Mucosa of descending colon (tissue), 3 donors: ENCODE data around the gene CTNNA3. TPM values are rescaled to one million over a fixed set of nuclear protein-coding genes. Genes with fewer than 3 reads are reported as not detected.

Source experiments
- ATAC-seq: fragments of 200-7000 bp; cut with Tn5 transposase; one replicate; pipeline ENCODE4 v1.9.1; 2020; ENCODE audit warnings: mild to moderate bottlenecking, moderate library complexity
- DNase-seq, 3 donors: peaks; one replicate each; pipeline ENCODE4 v3.0.0-alpha.2; 2020
- H3K36me3 ChIP-seq: fragments of 200-600 bp; one replicate; pipeline ENCODE4 v1.8.0; 2021; ENCODE audit warnings: low read depth, mild to moderate bottlenecking
- H3K4me1 ChIP-seq: fragments of 200-600 bp; one replicate; pipeline ENCODE4 v1.8.0; 2021; ENCODE audit warnings: low read depth, mild to moderate bottlenecking
- H3K4me3 ChIP-seq: fragments of 200-600 bp; one replicate; pipeline ENCODE4 v1.8.0; 2021; ENCODE audit warnings: mild to moderate bottlenecking
- H3K9me3 ChIP-seq: fragments of 200-600 bp; one replicate; pipeline ENCODE4 v1.8.0; 2021; ENCODE audit warnings: mild to moderate bottlenecking
- intact Hi-C, 2 donors: fragments of 100-400 bp; cut with DNase I in 1 of 2; cut with micrococcal nuclease in 1 of 2; formaldehyde crosslinking; loops; one replicate each; pipeline versions ENCODE4 v1.11.0 to v1.11.1; 2022; cut with DNase I, micrococcal nuclease
- total RNA-seq, 3 donors: library from RNA; stranded (reverse); fragmentation: NEBNext Ultra II Directional in 2 of 3; extraction: Animal tissue kit (Norgen Biotek cat#: 25700) in 2 of 3; gene quantifications; one replicate each; pipeline versions ENCODE4 v1.2.1 to v1.2.4, GENCODE V29; 2021 to 2023
- TF ChIP-seq, protein P1 (sequence below): fragments of 200-600 bp; IDR thresholded peaks from one replicate; pipeline ENCODE4 v1.8.0; 2022; ENCODE audit warnings: antibody characterized with exemption, mild to moderate bottlenecking
- donor health status: DM: no; HTN: no; CAD: no; lungs with moderate emphysema.
- donor health status: DM: no; HTN: no; CAD: no.
- donor health status: DM: no; HTN: yes; CAD: no.

Gene CTNNA3
- total RNA-seq, 3 donors from 2014 or later: 0.52 to 7.5 (median 0.70) TPM

DNA sequence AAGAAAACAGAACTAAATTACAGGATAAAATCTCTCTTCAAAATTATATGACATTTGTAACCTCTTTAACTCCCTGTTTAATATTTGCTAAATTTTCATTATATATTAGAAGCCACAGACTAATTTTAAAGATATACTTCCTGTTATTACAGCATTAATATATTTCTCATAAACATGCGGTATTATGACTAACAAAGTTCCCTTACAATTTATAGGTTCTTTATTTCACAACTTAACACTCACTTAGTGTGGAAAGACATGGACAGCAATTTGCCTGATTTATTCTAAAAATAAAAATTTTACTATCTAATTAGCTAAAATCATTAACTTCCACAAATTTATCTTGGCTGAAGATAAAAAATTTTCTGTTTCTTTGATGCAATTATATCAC is 29.0 kb downstream of the CTNNA3 start:
- no peaks in the 10 kb centered on the region for H3K4me1 ChIP-seq
- ATAC-seq (no peak), DNase-seq (no peak)
- TF ChIP-seq, protein P1, sequence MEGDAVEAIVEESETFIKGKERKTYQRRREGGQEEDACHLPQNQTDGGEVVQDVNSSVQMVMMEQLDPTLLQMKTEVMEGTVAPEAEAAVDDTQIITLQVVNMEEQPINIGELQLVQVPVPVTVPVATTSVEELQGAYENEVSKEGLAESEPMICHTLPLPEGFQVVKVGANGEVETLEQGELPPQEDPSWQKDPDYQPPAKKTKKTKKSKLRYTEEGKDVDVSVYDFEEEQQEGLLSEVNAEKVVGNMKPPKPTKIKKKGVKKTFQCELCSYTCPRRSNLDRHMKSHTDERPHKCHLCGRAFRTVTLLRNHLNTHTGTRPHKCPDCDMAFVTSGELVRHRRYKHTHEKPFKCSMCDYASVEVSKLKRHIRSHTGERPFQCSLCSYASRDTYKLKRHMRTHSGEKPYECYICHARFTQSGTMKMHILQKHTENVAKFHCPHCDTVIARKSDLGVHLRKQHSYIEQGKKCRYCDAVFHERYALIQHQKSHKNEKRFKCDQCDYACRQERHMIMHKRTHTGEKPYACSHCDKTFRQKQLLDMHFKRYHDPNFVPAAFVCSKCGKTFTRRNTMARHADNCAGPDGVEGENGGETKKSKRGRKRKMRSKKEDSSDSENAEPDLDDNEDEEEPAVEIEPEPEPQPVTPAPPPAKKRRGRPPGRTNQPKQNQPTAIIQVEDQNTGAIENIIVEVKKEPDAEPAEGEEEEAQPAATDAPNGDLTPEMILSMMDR: no peak
- no peak overlapping the region for H3K4me3 ChIP-seq
- intact Hi-C loops: no loop called here
- no peaks in the 10 kb centered on the region for H3K36me3 ChIP-seq
- H3K9me3 ChIP-seq: no peaks in the 10 kb centered on the region

DNA sequence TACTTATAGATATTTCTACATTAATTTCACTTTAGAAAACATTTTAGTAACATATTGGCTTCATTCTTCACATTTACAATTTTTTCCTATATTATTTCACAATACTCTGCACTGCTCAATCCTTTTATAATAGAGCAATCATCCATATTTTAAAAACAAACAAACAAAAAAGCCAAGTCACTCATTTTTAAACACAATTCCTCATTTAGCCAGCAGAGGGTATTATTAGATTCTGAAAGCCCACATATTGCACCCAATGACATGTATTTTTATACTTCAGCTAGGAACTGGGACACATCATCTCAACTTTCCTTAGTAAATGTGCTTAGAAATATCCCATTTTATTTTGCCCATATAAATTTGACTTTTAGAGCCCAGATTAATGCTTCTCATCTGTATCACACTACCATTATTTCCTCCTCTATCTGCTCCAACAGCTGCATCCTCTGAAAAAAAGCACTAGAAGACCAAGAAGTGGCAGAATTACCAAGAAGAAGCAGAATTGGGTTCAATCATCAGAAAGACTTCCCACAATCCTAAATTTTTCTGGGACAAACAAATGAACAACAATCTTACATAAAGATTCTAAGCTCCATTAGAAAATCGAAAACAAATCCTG is 29.5 kb downstream of the CTNNA3 start:
- Histone ChIP-seq H3K4me3 (no peak overlapping the region), H3K9me3 (no peaks in the 10 kb centered on the region), H3K4me1 (no peaks in the 10 kb centered on the region), H3K36me3 (no peaks in the 10 kb centered on the region)
- TF ChIP-seq, protein P1: no peak
- no peak for ATAC-seq
- intact Hi-C loops: no loop called here
- DNase-seq: no peak

DNA sequence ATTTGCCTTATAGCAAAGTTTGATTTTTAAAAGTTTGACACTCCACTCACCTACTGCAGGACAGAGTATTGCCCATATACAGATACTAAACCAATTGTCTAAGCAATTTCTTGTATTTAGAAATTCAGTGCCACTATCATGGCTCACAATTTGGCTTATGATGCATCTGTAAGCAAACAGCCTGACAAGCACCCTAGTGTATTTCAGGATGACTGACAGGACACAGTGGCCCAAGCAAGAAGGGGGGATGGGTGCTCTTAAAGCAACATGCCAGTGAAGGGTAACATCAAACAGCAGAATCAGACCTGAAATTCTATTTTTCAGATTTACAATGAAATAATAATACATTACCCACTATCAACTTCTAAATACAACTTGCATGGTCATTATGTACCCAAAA is 30.5 kb downstream of the CTNNA3 start:
- intact Hi-C loops: no loop called here
- H3K4me1 ChIP-seq: no peaks in the 10 kb centered on the region
- H3K4me3 ChIP-seq: no peak overlapping the region
- no peak for DNase-seq
- H3K9me3 ChIP-seq: no peaks in the 10 kb centered on the region
- no peaks in the 10 kb centered on the region for H3K36me3 ChIP-seq
- ATAC-seq: no peak
- TF ChIP-seq, protein P1: no peak

DNA sequence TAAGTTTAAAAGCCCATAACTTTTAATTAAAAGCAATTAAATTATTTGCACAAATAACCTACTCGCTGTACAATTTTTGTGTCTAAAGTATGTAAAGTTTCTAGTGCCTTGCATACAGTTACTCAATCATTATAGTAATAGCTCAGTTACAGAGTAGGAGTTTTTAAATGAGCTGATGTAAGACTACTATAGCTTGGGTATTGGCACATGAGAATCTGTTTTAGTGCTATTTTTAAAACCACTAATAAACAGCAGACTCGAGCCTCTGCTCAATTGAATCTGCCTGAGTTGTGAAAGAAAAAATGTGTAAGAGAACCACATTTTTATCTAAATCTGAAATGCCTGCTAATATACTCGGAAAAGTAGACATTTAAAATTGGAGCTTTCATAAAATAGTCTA is 31.1 kb downstream of the CTNNA3 start:
- Histone ChIP-seq H3K9me3 (no peaks in the 10 kb centered on the region), H3K4me1 (no peaks in the 10 kb centered on the region), H3K4me3 (no peak overlapping the region), H3K36me3 (no peaks in the 10 kb centered on the region)
- no peak for ATAC-seq
- no peak for DNase-seq
- TF ChIP-seq, protein P1: no peak
- intact Hi-C loops: no loop called here

DNA sequence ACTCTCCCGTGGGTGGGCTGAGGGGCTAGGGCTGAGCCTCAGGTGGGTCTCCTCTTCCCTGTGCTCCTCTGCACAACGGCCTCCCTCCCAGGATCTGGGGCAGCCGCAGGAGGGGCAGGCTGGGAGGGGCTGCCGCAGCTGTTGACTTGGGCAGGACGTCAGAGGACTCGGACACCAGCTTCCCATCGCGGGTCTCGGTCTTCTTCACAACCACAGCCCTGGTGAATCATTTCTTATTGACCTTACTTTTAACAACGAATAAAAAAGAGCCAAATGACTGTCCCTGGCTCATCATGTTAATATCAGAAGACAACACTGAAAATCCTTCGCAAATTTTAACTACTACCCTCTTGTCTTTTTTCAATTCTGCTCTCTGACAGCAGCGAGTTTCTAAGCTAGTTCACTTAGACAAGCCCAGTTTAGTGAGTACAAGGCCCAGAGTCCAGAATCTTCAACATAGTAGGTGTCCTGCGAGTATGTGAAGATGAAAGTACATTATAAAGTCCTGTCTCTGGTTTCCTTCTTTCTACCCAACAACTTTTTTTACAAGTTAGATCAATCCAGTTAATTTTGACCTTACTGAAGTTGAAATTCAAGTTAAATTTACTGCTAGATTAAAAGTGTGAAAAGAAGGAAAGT is 32.4 kb downstream of the CTNNA3 start:
- intact Hi-C loops: no loop called here
- Histone ChIP-seq H3K4me1 (no peaks in the 10 kb centered on the region), H3K36me3 (no peaks in the 10 kb centered on the region), H3K4me3 (no peak overlapping the region), H3K9me3 (no peaks in the 10 kb centered on the region)
- no peak for ATAC-seq
- no peak for DNase-seq
- TF ChIP-seq, protein P1: no peak
